ENCODE results near the gene FLOT1.
A peak's percentile ranks its signal among the peaks of the same experiment; 100 is the strongest.
"Not testable (repeated sequence)": the region's sequence is repeated elsewhere in the genome, so short reads cannot be mapped to it uniquely, and the experiment has no call there.

The FLOT1 gene

DNA sequence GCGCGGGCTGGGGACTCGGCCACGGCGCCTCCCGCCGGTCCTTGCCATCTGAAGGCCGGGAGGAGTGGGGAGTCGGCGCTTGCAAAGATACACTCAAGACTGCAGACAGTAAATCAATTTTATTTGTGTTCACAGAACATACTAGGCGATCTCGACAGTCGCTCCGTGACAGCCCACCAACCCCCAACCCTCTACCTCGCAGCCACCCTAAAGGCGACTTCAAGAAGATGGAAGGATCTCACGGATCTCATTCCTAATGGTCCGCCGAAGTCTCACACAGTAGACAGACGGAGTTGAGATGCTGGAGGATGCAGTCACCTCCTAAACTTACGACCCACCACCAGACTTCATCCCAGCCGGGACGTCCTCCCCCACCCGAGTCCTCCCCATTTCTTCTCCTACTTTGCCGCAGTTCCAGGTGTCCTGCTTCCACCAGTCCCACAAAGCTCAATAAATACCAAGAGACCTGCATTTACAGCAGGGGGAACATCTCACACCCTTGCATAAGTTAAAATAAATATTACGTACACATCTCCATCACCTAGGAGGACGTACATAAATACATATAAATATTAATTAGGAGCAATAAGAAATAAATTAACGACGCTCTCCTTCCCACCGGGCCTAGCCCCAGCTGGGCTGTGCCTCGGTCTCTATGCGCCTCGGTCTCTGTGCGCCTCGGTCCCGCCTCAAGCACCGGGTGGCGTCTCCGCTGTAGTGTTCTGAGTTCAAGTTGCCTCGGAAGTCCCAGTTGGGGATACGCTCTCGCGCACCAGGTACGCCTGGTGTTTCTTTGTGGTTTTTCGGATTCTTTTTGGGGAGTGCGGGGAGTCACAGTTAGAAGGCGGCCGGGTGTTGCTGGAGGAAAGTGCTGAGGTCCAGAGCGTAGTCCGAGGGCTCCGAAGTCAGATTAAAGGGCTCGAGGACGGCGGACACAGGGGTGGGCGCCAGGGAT is 889 bp upstream of the FLOT1 start:
- peak; percentile 53 to 60 for DNase-seq

DNA sequence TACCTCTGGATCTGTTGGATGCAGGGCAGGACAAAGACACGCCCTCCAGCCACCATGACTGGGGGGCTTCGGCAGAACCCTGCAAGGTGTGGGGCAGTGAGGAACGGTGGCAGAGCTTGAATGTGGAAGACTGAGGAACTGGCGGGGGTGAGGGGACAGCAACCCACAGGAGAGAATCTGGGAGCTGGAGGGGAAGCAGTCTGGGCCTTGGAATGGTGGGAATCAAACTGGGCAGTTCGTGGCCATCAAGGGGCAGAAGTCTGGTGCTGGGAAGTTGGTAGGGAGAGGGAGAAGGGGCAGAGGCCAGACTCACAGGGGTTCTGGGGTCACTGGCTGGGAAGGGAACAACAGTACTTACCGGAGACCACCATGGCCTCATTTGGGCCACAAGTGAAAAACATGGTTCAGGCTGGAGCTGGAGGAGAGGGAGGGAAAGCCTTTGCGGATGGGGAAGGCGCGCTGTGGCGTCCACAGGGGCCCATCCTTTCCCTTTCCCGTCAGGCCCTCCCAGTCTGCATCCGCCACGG is 635 bp downstream of the FLOT1 start:
- no peak for DNase-seq

DNA sequence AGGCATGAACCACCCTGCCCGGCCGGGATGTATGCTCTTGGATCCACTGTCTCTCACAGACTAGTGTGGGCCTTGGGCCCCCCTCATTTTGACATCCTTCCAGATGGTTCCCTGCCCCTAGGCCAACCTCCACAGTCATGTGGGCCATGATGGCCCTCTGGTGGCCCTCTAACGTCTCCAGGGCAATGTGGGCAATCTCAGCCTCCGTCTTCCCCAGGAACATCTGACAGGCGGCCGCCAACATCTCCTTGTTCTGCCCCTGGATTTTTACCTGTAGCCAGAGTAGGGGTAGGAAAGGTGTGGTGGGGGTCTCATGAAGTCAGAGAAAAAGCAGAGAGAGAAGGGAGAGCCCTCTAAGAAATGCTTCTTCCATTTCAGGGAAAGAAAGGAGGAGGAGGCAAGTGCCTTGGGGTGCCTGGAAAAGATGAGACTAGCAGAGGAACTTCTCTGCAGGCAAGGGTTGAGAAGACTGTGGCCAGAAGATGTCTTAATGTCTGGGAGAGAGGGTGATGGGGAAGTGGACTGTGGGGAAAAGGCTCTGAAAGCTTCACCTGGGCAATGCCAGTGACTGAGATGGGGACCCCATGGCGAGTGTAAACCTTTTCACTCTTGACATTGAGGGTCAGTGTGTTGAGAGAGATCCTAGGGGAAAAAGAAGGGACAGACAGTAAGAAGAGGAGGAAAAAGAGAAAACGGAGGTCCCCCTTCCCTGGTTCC is 1.3 kb downstream of the FLOT1 start:
- peak in 1 of 2 experiments; percentile 37 for DNase-seq

DNA sequence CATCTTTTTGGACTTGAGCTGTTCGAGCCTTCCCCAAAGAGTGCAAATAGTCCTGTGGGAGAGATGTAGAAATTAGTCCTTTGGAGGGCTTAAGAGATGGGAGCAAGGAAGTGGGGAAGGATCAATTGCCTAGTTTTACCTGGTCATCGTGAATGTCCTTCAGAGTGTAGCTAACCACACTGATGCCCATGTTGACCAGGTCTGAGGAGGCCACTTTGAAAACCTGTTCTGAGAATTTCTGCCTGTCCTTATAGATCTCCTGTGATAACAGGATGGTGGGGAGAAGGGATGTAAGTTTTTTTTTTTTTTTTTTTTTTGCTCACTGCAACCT is 2.0 kb downstream of the FLOT1 start:
- no peak for DNase-seq

- DNase-seq: no peak
These were observed 4.0 kb downstream of the FLOT1 start for GRCh38 chr6:30738532-30738931.

- peak in 1 of 2 experiments; percentile 41 for DNase-seq
These were observed 6.7 kb downstream of the FLOT1 start for GRCh38 chr6:30735668-30736314.

DNA sequence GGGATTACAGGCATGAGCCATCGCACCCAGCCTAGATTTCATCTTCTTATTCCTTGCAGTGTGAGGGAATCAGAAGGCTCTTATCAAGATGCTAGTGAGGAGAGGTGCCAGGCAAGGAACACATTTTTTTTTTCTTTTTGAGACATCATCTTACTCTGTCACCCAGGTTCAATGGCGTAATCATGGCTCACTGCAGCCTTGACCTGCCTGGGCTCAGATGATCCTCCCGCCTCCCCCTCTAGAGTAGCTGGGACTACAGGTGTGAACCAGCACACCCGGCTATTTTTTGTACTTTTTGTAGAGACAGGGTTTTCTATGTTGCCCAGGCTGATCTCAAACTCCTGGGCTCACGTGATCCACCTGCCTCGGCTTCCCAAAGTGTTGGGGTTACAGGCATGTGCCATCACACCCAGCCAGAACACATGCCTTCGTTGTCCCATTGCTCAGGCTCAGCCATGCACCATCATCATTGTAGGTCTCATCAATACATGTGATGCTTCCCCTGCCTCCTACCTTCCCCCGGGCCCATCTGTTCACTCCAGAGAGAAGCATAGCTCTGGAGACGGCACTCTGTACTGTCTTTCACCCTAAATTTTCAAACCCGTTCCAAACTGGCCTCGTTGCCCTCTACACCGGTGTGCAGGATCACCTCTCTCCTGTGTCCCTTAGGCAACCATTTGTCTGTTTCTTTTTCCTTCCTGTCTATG is 10.1 kb downstream of the FLOT1 start:
- no peak for DNase-seq

GRCh38 chr6:30730601-30731435 is 11.7 kb downstream of the FLOT1 start:
- peak; percentile 87 to 91 for DNase-seq

GRCh38 chr6:30727920-30728553 is 14.4 kb downstream of the FLOT1 start:
- DNase-seq: no peak

DNA sequence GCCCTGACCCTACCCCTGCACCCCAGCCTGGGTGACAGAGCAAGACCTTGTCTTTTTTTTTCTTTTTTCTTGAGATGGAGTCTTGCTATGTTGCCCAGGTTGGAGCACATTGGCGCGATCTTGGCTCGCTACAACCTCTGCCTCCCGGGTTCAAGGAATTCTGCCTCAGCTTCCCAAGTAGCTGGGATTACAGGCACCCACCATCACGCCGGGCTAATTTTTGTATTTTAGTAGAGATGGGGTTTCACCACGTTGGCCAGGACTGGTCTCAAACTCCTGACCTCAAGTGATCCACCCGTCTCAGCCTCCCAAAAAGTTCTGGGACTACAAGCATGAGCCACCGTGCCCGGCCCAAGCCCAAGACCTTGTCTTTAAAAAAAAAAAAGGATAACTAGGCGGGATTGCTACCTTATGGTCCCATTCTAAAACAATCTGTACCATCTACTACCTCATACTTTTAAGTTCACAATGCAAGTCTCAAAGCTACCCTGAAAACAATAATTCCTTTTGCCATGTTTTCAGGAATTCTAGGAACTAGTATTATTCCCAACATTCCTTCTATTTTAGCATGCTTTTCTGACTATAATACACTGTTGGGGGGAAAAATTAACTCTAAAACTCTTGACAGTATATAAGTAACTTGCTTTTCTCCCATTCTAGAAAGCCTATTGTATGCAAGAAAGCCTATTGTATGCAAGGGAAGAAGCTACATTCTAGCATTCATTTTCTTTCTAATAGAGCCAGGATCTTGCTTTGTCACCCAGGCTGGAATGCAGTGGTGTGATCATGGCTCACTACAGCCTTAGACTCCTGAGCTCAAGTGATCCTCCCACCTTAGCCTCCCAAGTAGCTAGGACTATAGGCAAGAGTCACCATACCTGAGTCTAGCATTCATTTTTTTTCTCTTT is 15.7 kb downstream of the FLOT1 start:
- no peak for DNase-seq

- DNase-seq: peak in 1 of 2 experiments; percentile 40
These were observed 16.6 kb downstream of the FLOT1 start for GRCh38 chr6:30725713-30726505.

DNA sequence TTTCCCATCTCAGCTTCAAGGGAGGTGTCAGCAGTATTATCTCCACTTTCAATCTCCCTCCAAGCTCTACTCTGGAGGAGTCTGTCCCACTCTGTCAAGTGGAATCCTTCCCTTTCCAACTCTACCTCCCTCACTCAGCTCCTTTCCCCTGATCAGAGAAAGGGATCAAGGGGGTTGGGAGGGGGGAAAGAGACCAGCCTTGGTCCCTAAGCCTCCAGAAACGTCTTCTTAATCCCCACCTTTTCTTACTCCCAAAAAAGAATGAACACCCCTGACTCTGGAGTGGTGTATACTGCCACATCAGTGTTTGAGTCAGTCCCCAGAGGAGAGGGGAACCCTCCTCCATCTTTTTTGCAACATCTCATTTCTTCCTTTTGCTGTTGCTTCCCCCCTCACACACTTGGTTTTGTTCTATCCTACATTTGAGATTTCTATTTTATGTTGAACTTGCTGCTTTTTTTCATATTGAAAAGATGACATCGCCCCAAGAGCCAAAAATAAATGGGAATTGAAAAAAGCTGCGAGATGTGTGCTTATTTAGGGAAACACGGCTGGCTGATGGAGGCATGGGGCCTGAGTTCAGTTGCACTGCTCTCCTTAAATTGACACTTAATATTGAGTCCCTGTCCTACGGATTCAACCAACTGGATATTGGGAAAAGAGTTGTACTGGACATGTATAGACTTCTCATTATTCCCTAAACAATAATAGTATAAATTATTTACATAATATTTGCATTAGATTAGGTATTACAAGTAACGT is 17.4 kb downstream of the FLOT1 start:
- DNase-seq: no peak

- not testable (repeated sequence) for DNase-seq
These were observed 18.4 kb downstream of the FLOT1 start for GRCh38 chr6:30723843-30724741.

DNA sequence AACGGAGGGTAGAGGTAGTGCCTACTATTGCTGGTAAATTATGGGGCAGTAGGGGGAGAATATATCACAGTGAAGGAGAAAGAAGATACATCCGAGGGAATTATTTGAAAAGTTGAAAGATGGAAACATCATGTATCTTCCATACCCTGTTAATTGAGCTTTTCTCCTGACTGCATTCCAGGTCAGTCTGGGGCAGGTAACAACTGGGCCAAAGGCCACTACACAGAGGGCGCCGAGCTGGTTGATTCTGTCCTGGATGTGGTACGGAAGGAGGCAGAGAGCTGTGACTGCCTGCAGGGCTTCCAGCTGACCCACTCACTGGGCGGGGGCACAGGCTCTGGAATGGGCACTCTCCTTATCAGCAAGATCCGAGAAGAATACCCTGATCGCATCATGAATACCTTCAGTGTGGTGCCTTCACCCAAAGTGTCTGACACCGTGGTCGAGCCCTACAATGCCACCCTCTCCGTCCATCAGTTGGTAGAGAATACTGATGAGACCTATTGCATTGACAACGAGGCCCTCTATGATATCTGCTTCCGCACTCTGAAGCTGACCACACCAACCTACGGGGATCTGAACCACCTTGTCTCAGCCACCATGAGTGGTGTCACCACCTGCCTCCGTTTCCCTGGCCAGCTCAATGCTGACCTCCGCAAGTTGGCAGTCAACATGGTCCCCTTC is 19.2 kb downstream of the FLOT1 start:
- DNase-seq: not testable (repeated sequence)

GRCh38 chr6:30722280-30723112 is 20.0 kb downstream of the FLOT1 start:
- DNase-seq: peak; percentile 89 to 92

DNA sequence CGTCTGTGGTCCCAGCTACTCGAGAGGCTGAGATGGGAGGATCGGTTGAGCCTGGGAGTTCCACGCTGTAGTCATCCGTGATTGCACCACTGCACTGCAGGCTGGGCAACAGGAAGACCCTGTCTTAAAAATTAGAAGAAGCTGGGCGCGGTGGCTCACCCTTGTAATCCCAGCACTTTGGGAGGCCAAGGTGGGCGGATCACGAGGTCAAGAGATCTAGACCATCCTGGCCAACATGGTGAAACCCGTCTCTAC is 20.5 kb downstream of the FLOT1 start:
- DNase-seq: not testable (repeated sequence)

Measured in activated CD4-positive, alpha-beta T cell treated with anti-CD3 and anti-CD28 coated beads, Interleukin-2, amount 50 U/mL, for 48 hours (primary cell).